ENCODE results near the gene REXO1. TPM values are rescaled to one million over a fixed set of nuclear protein-coding genes. Genes with fewer than 3 reads are reported as not detected.

The REXO1 gene
- total RNA-seq, 1 experiment from 2014 or later = 61.1 TPM

DNA sequence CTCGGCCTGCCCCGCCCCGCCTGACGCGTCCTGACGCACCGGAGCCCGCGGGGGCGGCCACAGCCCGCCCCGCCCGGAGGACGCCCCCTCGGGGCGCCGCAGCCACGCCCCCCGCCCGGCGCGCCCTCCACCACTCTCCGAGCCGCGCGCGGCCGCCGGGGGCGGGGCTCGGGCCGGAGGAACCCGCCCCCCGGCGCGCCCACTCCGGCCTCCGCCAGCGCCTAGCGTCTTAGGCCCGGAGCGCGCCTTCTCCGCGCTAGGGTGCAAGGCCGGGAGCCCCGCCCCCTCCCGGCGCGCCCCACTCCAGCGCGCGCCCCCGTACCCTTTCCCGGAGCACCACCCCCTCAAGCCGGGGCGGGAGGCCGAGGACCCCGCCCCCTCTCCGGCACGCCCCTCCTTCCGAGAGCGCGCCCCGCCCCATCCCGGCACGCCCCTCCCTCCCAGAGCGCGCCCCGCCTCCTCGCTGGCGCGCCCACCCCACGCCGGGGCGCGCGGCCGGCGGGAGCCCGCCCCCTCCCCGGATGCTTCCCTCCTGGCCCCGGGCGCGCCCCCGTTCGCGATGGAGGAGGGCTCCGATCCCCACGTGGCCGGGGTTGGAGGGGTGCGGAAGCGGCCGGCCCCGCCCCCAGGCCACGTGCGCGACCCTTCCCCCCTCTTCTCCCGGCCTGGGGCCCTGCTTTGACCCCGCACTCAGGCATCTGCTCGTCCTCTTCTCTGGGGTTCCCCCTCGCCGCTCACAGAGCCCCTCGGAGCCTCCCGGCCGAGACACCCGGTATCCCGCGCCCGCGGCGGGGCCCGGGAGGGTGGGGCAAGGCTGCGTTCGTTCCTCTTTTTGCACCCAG, 15.6 kb upstream of the REXO1 start (continued):
- TF ChIP-seq STAT6 (CRISPR knock-in tag; conservative IDR thresholded peaks at IDR 0.05; ENCODE audit: low read depth) = no peak
- peak; percentile 84 for TF ChIP-seq TEAD1 (CRISPR knock-in tag; IDR thresholded peaks at IDR 0.05)
- TF ChIP-seq FOXP1 (CRISPR knock-in tag; IDR thresholded peaks at IDR 0.05; ENCODE audit: borderline replicate concordance) = 0 out of 2 replicates have a peak, but pooled peaks have one; percentile 29
- TF ChIP-seq SMAD4 (CRISPR knock-in tag; IDR thresholded peaks at IDR 0.05) = no peak
- TF ChIP-seq TP53 (CRISPR knock-in tag; IDR thresholded peaks at IDR 0.05) = peak; percentile 64
- no peak for TF ChIP-seq E2F1 (CRISPR knock-in tag; IDR thresholded peaks at IDR 0.05)
- TF ChIP-seq ATF6 (CRISPR knock-in tag; IDR thresholded peaks at IDR 0.05) = no peak
- TF ChIP-seq, protein P1, sequence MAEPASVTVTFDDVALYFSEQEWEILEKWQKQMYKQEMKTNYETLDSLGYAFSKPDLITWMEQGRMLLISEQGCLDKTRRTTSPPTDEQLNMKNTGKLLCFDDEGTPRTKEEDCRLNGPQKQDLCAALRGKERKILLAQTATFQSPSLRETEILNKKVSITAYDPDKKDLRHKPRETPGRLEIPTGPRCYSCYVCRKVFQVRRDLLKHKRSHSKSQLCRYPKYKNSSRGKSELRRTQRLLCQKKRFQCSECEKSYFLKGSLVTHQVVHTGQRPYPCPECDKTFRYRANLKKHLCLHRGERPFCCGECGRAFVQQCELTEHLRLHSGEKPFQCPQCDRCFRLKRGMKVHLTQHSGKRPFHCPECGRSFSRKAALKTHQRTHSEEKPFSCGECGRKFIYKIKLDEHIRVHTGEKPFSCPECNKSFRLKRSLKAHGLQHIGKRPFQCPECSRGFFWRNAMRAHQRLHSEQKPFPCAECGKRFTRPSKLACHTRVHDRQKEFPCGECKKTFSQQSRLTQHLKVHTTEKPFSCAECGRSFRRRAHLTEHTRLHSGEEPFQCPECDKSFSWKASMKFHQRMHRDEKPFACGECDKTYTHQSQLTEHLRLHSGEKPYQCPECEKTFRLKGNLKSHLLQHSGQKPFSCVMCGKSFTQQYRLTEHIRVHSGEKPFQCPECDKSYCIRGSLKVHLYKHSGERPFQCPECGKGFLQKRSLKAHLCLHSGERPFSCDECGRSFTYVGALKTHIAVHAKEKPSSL (CRISPR knock-in tag; conservative IDR thresholded peaks at IDR 0.05) = no peak
- TF ChIP-seq NFE2L1 (CRISPR knock-in tag; IDR thresholded peaks at IDR 0.05) = no peak
- no peak for TF ChIP-seq GRHL2 (CRISPR knock-in tag; IDR thresholded peaks at IDR 0.05; ENCODE audit: insufficient replicate concordance, severe bottlenecking)
- TF ChIP-seq, protein P2, sequence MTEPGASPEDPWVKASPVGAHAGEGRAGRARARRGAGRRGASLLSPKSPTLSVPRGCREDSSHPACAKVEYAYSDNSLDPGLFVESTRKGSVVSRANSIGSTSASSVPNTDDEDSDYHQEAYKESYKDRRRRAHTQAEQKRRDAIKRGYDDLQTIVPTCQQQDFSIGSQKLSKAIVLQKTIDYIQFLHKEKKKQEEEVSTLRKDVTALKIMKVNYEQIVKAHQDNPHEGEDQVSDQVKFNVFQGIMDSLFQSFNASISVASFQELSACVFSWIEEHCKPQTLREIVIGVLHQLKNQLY (CRISPR knock-in tag; IDR thresholded peaks at IDR 0.05) = no peak
- TF ChIP-seq, protein P3, sequence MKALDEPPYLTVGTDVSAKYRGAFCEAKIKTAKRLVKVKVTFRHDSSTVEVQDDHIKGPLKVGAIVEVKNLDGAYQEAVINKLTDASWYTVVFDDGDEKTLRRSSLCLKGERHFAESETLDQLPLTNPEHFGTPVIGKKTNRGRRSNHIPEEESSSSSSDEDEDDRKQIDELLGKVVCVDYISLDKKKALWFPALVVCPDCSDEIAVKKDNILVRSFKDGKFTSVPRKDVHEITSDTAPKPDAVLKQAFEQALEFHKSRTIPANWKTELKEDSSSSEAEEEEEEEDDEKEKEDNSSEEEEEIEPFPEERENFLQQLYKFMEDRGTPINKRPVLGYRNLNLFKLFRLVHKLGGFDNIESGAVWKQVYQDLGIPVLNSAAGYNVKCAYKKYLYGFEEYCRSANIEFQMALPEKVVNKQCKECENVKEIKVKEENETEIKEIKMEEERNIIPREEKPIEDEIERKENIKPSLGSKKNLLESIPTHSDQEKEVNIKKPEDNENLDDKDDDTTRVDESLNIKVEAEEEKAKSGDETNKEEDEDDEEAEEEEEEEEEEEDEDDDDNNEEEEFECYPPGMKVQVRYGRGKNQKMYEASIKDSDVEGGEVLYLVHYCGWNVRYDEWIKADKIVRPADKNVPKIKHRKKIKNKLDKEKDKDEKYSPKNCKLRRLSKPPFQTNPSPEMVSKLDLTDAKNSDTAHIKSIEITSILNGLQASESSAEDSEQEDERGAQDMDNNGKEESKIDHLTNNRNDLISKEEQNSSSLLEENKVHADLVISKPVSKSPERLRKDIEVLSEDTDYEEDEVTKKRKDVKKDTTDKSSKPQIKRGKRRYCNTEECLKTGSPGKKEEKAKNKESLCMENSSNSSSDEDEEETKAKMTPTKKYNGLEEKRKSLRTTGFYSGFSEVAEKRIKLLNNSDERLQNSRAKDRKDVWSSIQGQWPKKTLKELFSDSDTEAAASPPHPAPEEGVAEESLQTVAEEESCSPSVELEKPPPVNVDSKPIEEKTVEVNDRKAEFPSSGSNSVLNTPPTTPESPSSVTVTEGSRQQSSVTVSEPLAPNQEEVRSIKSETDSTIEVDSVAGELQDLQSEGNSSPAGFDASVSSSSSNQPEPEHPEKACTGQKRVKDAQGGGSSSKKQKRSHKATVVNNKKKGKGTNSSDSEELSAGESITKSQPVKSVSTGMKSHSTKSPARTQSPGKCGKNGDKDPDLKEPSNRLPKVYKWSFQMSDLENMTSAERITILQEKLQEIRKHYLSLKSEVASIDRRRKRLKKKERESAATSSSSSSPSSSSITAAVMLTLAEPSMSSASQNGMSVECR (CRISPR knock-in tag; IDR thresholded peaks at IDR 0.05; ENCODE audit: borderline replicate concordance) = peak; percentile 87; the same call in 1 of the 2 replicates
- TF ChIP-seq, protein P4, sequence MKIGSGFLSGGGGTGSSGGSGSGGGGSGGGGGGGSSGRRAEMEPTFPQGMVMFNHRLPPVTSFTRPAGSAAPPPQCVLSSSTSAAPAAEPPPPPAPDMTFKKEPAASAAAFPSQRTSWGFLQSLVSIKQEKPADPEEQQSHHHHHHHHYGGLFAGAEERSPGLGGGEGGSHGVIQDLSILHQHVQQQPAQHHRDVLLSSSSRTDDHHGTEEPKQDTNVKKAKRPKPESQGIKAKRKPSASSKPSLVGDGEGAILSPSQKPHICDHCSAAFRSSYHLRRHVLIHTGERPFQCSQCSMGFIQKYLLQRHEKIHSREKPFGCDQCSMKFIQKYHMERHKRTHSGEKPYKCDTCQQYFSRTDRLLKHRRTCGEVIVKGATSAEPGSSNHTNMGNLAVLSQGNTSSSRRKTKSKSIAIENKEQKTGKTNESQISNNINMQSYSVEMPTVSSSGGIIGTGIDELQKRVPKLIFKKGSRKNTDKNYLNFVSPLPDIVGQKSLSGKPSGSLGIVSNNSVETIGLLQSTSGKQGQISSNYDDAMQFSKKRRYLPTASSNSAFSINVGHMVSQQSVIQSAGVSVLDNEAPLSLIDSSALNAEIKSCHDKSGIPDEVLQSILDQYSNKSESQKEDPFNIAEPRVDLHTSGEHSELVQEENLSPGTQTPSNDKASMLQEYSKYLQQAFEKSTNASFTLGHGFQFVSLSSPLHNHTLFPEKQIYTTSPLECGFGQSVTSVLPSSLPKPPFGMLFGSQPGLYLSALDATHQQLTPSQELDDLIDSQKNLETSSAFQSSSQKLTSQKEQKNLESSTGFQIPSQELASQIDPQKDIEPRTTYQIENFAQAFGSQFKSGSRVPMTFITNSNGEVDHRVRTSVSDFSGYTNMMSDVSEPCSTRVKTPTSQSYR (CRISPR knock-in tag; IDR thresholded peaks at IDR 0.05) = peak; percentile 71; the same call in 1 of the 2 replicates
- TF ChIP-seq ETV6 (CRISPR knock-in tag; IDR thresholded peaks at IDR 0.05) = no peak
- TF ChIP-seq, protein P5, sequence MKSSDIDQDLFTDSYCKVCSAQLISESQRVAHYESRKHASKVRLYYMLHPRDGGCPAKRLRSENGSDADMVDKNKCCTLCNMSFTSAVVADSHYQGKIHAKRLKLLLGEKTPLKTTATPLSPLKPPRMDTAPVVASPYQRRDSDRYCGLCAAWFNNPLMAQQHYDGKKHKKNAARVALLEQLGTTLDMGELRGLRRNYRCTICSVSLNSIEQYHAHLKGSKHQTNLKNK (CRISPR knock-in tag; IDR thresholded peaks at IDR 0.05) = no peak
- 0 out of 2 replicates have a peak, but pooled peaks have one; percentile 54 for TF ChIP-seq JUN (CRISPR knock-in tag; IDR thresholded peaks at IDR 0.05)
- 0 out of 2 replicates have a peak, but pooled peaks have one; percentile 26 for TF ChIP-seq CBFB (CRISPR knock-in tag; IDR thresholded peaks at IDR 0.05; ENCODE audit: low read depth)
- no peak for TF ChIP-seq FOXJ3 (CRISPR knock-in tag; IDR thresholded peaks at IDR 0.05; ENCODE audit: borderline replicate concordance)
- TF ChIP-seq RELA (CRISPR knock-in tag; IDR thresholded peaks at IDR 0.05; ENCODE audit: borderline replicate concordance) = no peak
- TF ChIP-seq OVOL2 (CRISPR knock-in tag; IDR thresholded peaks at IDR 0.05; ENCODE audit: borderline replicate concordance) = no peak

Data from WTC11 (cell line).